Activated CD4-positive, alpha-beta T cell treated with anti-CD3 and anti-CD28 coated beads, Interleukin-2, Interleukin-4, amounts not matched to agents 100 ng/mL and 50 ng/mL, durations not matched to agents 16 hours and 8 hours (primary cell): ENCODE results near the gene NOL6.
"Not testable (repeated sequence)": the region's sequence is repeated elsewhere in the genome, so short reads cannot be mapped to it uniquely, and the experiment has no call there.

Experiments
- DNase-seq: peaks from one replicate; pipeline ENCODE4 v3.0.0-alpha.2; 2020; ENCODE audit warnings: low spot score

NOL6 gene

DNA sequence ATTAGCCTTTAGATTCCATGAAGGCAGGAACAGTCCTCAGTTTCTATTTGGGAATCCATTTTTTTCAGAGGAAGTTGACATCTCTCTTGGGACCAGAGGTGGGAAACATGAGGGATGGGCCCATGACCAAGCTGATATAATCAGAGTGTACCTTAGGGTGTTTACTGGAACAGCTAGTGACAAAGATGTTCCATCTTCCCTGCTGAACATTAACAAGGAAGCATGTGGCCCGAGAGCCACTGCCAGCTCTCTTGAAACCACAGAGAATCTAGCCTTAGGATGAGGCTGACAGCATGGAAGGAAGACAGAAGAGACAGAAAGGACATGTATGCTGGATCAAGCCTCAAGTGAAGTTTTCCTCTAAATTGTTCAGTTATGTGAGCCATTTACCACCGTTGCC, 42.3 kb downstream of the NOL6 start:
- no peak for DNase-seq

DNA sequence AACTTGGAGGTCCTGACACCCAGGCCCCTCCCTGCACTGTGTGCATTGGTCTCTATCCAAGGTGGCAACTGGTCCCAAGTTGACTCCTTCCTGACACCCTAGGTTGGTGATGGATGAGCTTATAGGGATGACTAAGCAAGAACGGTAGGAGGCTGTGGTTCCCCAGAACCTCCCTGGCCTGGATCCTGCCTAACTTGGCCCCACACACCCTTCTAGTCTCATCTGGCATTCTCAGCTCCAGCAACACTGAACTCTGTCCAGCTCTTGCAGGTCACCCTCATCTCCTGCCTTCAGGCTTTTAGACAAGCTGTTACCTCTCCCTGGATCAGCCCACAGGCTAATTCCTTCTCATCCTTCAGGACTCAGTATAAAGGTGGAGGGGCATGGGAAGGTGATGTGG, 42.8 kb downstream of the NOL6 start:
- DNase-seq, result no peak

DNA sequence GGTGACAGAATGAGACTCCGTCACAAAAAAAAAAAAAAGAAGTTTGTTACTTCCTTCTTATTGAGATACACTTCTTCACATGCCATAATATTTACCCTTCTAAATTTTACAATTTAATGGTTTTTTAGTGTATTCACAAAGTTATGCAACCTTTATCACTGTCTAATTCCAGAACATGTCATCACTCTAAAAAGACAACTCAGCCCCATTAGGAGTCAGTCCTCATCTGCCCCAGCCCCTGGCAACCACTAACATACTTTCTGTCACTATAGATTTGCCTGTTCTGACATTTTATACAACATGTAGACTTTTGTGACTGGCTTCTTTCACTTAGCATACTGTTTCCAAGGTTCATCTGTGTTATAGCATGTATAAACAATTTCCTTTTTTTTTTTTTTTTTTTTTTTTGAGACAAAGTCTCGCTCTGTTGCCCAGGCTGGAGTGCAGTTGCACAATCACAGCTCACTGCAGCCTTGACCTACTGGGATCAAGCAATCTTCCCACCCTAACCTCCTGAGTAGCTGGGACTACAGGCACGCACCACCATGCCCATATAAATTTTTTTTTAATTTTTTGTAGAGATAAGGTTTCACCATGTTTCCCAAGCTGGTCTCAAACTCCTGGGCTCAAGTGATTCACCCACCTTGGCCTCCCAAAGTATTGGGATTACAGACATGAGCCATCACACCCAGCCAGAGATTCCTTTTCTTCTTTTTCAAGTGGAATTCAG, 44.3 kb downstream of the NOL6 start:
- DNase-seq, result no peak

DNA sequence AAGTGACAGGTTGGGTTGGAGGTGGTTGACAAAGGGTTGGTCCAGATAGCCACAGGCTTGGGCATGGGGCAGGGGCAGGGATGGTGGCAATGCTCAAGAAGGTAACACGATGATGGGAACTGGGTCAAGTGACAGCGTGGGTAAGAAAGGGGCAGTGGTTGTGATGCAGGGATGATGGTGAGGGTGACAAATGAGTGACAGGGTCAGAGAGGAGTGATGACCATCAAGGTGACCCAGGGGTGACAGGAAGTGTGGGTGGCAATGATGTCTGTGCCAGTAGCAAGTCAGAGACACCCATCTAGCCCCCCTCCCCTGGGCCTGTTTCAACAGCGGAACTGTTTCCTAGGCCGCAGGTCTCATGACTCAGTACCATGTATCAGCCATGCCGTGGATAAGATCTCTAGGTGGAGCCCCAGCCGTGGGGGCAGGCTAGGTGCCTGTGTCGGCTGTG, 46.9 kb downstream of the NOL6 start:
- no peak for DNase-seq

DNA sequence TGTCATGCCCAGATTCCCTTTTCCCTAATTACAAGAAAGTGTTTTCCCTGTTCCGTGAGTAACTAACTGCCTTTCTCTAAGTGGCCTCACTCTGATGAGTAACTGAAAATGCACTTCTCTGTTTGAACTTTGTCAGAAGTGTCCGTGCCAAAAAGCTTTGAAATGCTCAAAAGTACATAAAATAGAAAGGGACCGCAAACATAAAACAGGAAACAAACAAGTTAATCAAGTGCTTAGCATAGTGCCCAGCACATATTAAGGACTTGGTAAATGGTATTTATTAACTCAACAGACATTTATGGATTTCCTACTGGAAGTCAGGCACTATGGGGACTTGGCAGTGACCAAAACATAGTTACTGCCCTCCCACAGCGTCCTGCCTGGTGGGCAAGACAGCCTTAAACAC, 48.6 kb downstream of the NOL6 start:
- no peak for DNase-seq

DNA sequence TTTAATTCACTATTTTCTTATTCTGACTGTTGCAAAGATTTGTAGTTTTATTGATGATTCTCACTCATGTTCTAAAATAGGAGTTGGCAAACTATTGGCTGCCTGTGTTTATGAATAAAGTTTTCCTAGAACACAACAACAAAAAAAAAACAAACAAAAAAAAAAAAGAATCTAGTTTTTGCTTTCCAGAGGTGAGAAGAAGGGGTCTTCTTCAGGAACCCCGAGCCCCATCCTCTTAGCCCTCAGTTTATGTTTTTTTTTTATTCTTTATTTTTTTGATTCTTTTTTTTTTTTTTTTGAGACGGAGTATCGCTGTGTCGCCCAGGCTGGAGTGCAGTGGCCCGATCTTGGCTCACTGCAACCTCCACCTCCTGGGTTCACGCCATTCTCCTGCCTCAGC, 49.2 kb downstream of the NOL6 start:
- DNase-seq, result not testable (repeated sequence)

DNA sequence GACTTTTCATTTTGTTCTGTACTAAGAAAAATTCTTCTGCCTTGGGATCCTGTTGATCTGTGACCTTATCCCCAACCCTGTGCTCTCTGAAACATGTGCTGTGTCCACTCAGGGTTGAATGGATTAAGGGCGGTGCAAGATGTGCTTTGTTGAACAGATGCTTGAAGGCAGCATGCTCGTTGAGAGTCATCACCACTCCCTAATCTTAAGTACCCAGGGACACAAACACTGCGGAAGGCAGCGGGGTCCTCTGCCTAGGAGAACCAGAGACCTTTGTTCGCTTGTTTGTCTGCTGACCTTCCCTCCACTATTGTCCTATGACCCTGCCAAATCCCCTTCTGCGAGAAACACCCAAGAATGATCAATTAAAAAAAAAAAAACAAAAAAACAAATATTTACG, 49.7 kb downstream of the NOL6 start:
- not testable (repeated sequence) for DNase-seq

DNA sequence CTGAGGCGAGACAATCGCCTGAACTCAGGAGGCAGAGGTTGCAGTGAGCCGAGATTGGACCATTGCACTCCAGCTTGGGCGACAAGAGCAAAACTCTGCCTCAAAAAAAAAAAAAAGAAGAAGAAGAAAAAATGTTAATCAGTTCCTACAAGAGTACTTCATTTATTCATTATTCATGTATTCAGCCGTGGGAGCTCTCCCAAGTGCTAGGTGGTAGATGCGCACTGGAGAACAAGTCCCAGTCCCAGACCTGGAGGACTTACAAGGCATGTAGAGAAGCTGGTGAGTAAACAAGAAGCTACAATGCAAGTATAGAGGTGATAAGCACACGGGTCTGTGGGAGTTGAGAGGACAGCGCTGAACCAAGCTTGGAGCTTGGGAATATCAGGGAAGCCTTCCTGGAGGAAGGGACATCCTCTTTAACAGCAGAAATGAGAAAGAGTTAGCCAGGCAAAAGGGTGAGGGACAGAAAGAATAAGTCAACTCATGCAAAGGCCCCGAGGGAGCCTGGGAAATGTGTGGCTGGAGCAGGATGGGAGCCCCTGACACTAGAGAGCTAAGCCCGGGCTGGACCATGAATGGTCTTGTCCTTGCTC, 53.9 kb downstream of the NOL6 start:
- no peak for DNase-seq

DNA sequence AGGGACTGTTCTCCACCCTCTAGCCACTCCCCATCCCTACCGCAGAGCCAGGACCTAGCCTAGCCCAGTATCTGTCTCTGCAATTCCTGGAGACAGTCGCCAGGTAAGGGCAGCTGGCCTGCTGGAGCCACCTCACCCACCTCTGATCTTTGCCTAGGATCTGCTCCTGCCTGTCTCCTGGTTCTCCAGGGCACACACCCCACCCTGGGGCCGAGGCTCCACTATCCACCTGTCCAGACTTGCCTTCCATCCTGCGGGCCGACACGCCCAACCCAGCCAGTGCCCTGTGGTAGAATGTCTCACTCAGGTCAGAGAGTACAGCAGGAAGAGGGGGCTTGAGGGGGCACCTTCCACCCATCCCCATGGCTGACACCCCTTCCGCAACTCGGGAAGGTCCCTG, 55.6 kb downstream of the NOL6 start:
- DNase-seq, result no peak

DNA sequence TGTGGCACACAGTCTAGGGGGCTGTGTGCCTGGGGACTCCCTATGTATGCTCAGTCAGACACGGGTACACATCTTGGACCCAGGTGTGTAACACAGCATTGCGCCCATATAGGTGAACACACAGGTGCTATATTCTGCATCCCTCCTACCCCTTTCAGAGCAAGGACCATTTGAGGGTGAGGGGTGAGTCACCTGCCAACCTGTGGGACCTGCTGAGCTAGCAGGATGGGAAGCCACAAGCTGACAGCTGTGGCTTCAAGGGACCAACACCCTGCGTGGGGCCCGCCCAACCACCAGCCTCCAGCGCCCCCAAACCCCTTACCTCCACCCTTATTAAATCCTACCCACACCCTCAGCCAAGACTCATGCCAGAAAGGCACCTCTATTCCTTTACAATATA, 56.7 kb downstream of the NOL6 start:
- no peak for DNase-seq

DNA sequence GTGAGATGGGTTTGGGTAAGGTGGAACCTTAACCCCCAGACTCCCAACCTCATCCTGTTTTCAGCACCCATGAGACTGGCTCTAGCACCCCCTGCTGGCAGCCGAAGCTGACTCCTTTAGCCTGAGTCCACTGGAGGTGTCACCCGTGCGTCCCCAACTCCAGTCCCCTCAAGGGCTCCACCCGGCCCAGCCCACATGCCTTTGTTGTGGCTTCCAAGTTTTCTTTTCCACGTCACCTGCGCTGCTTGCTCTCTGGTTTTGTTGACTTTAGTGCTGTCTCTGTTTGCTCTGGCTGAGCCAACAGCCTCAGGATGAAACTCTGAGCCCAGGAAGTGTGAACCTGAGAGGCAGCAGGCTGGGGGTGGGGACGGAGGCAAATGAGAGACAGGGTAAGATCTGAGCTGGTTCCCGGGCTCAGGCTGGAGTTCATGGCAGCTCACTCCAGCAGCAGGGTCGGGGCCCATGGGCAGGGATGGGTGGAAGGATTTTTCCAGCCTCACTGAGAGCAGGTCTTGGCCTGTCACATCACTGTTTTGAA, 58.2 kb downstream of the NOL6 start:
- peak; percentile 91 for DNase-seq

DNA sequence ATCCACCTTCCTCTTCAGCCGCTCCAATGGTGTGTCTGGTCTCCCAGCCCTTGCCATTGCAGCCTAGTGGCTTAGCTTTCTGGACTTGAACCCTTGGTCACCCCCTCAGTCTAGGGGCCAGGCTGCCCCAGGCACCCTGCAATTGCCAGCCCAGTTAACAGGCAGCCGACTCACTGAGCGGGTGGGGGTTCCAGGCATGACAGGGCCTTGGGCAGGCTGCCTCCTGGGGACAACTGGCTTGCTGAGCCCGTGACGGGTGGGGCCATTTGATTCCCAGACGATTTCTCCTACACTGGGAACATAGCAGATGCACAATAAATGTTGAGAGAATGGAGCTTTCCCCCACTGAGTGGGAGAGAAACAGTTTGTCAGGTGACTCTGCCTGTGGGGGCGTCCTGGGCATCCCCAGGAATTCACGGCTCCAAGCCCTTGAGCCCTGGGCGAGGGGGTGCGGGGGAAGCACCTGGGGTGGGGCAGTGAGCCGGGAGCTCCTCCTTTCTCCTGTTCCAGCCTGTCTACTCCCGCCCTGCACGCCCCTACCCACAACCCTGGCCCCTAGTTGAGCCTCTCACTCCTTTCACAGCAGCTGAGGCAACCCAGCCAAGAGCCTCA, 58.7 kb downstream of the NOL6 start:
- no peak for DNase-seq

DNA sequence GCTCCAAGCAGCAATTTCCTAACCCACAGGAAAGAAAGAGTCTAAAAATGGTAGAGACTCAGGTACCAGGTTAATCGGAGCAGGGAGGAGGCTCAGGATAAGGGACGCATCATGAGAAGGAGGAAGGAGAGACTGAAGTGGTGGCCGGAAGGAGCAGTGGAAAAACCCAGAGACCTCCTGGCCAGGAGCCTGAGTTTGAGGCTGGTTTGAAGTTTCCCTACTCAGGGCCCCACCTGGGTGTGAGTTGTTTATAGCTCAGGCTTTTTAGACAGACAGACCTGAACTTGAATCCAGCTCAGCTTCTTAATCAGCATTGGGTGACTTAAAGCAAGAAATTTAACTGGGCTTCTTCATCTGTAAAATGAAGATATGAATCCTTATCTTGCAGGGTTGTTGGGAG, 59.5 kb downstream of the NOL6 start:
- no peak for DNase-seq
